Fibroblast of lung (primary cell): ENCODE data around the gene NEK10.

Experiments used
- EZH2 ChIP-seq: IDR thresholded peaks from 2 replicates; pipeline ENCODE4 v1.5.1; 2012; ENCODE audit warnings: low read length, control low read depth, mild to moderate bottlenecking; ENCODE audit errors: missing control alignments
- TF ChIP-seq, protein P1 (sequence below), 2 donors: IDR thresholded peaks in 1 of 2; conservative IDR thresholded peaks in 1 of 2; 1 replicate in 1 of 2; 2 replicates in 1 of 2; pipeline ENCODE4 v1.5.1; 2011 to 2012; ENCODE audit warnings: low read length in 2 of 2, control low read depth in 1 of 2, inconsistent platforms in 1 of 2, low read depth in 1 of 2, mild to moderate bottlenecking in 1 of 2

DNA sequence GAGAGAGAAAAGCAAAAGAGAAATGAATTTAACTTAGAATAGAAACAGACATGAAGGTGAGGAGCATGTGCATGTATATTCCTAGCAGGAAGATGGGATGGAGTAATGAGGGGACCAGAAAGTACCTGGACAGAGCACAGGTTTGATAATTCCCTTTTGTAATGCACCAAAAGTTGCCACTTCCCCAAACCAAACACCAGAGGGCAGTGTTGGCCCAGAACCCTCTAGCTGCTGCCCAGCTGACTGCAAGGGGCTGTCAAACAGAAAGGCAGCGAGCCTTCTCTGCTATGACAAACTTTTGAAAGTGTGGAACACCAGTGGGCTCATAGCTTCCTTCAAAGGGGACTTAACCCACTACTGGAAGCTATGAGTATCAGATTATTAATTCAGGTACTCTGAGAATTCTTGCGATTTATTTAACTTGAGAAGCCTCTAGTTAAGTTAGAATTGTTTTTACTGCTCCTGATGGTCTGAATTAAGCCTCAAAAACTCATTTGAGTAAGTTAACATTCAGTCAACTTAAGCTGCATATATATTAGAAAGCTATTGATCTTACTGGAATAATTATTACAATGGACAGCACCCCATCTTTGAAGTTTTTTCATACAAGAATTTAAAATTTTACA, 234.9 kb downstream of the NEK10 start:
- TF ChIP-seq, protein P1, sequence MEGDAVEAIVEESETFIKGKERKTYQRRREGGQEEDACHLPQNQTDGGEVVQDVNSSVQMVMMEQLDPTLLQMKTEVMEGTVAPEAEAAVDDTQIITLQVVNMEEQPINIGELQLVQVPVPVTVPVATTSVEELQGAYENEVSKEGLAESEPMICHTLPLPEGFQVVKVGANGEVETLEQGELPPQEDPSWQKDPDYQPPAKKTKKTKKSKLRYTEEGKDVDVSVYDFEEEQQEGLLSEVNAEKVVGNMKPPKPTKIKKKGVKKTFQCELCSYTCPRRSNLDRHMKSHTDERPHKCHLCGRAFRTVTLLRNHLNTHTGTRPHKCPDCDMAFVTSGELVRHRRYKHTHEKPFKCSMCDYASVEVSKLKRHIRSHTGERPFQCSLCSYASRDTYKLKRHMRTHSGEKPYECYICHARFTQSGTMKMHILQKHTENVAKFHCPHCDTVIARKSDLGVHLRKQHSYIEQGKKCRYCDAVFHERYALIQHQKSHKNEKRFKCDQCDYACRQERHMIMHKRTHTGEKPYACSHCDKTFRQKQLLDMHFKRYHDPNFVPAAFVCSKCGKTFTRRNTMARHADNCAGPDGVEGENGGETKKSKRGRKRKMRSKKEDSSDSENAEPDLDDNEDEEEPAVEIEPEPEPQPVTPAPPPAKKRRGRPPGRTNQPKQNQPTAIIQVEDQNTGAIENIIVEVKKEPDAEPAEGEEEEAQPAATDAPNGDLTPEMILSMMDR (conservative IDR thresholded peaks at IDR 0.05 in 1 of 2, IDR thresholded peaks at IDR 0.05 in 1 of 2; ENCODE audit: low read depth in 1 of 2, low read length in 2 of 2) = peak; percentile 91 to 94
- TF ChIP-seq EZH2 = no peak
